Fibroblast of gingiva (primary cell): ENCODE data around the gene SMAD2.
A peak's percentile ranks its signal among the peaks of the same experiment; 100 is the strongest.

Source experiments
- DNase-seq: peaks from one replicate; pipeline ENCODE4 v3.0.0-alpha.2; 2011; ENCODE audit warnings: low read depth

Gene SMAD2

DNA sequence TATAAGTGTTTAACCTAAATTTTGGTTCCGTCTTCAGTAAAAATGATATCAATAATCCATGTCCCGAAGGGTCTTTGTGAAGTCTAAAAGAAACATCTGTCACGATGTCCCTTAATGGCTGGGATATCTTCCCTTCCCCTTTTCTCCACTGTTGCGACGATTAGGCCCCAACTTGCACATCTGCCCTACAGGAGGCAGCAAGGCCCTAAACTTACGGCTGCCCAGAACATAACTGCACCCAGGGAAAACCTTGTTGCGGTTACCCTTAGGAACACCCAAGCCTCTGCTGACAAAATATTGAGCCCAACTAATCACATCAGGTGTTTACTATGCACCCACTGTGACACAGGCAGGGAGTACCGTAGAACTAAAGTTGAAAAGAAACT is 1.3 kb upstream of the SMAD2 start:
- no peak for DNase-seq

DNA sequence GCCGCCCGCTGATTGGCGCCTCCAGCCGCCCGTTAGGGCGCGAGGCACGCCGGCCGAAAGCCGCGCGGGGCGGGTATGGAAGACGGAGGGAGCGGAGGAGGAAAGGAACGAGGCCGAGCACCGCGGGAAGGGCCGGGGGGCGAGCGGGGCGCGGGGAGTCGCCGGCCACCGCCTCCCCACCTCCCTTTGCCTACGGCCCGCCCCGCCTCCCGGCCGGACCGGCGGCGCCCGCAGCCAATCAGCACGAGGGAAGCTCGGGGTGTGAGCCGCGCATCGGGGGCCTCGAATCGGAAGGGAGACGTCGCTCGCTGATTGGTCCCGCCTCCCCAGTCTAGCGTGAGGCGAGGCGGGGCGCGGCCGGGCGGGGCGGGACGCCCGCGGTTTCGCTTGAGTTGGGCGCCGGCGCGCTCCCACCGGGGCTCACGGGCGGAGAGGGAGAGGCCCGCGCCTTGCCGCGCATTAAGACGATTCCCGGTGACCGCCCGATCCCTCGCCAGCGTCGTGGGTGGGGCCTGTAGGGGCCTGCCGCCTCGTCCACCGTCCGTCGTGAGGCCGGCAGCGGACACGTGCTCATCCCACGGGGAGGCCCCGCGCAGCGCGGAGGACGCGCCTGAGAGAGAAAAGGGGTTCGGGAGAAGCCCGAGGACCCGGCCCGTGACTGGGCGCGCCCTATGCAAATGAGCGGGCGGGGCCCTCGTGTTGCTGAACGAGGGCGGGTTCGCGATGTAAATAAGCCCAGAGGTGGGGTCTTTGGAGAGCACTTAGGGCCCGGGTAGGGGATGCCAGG is 665 bp upstream of the SMAD2 start:
- DNase-seq: peak; percentile 97

DNA sequence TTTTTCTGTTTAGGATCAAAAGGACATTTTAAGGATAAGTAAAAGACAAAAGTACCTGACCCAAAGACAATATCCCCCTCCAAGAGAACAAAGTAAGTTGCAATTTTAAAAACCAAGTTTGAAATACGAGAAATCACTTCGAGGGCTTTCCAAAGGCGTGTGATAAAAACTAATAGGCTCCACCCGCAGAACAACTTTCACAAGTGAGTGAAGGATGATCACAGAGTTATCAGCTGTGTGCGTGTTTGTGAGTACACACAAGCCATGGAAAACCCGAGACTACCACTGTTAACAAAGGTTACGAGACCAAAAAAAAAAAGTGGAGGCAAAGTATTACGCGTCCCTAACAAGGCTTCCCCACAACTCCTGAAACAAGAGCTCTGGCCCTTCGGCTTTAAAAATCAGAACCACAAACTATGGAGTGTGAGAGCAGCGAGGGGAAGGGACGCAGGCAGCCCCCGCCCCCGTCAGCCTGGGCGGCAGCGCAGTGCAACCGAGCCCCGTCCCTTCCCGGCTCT is 719 bp downstream of the SMAD2 start:
- peak; percentile 41 for DNase-seq

DNA sequence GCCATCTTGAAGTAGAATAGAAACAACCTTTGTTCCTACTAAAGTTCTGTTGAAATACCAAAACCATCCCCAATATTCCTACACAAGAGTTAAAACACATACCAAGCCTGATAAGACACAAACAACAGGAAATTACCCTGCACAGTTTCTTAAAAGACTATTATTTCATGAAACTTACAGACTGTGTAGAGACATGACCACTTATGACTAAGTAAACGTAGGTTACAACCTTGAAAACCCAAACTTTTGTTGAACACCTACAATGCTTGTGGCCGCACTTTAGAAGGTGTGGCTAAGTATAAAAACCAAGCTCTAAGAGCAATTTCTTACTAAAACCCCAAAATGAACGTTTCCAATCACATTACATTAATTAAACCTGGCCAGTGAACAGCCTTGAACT is 2.0 kb downstream of the SMAD2 start:
- no peak for DNase-seq

DNA sequence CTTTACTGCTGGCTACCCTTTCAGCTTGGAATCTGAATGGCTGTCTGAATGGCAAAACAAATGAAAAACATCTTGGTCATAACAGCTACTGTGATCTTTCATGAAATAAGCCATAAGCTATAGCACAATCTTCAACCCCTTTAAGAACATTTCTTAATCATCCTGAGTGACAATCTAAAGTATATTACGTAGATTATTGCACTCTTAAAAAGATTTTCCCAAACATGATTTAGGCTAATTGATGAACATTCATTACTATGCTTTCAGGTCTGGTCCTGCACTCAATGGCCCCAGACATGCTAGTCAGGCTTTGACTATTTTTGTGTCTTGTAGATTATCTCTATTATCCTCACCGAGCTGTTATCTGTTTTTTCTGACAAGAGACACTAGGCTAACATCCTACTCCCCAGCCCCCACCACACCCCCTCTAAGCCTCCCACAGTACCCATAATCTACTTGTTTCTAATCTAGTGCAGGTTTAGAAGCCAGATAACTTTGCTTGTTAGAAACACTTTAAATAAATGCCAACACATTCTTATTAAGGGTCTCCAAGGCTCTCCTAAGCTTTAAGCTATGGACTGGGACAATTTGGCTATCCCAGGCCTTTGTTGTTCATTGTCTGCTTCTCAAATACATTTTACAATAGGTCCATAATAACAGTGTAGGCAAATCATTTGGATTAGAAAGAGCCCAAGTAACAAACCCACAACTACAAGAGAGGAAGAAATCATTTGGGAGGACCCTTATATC is 4.2 kb downstream of the SMAD2 start:
- DNase-seq: no peak

DNA sequence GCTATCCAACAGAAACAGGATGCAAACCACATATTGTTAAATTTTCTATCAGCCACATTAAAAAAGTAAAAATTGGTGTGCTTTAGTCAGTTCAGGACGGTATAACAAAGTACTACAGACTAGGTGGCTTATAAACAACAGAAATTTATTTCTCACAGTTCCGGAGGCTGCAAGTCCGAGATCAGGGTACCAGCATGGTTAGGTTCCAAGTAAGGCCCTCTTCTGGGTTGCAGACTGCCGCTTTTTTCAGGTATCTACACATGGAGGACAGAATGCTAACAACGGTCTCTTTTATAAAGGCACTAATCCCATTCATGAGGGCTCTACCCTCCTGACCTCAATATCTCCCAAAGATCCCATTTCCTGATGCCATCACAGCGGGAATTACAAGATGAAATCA is 10.5 kb downstream of the SMAD2 start:
- DNase-seq: no peak

DNA sequence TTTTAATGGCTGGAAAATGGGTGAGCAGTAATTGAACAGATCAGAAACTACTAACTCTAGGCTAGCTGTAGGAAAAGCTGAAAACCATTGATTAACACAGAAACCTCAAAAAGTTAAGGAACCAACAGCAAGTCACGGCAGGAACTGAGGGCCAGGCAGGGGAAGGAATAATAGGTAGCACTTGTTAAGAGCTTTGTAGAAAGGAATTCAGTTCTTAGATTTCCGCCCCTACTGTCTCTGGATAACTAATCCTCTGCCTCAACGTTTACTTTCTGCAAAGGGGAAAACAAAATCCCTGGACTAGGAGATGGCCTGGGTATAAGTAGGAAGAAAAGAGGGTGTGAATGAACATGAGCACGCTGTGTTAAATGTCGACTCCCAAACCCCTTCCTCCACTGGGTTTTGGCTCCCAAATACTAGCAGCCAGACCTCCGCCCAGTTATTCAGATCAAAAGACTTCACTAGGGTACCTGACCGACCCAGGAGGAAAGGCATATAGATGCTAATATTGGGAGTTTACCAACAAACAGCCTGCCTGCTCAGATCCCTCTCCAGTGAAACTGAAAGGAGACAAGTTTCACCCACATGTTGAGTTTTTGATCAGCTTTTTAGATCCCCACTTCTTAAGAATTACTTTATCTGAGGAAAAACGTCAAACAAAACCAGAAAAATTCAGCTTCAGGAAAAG is 12.4 kb downstream of the SMAD2 start:
- DNase-seq: no peak

DNA sequence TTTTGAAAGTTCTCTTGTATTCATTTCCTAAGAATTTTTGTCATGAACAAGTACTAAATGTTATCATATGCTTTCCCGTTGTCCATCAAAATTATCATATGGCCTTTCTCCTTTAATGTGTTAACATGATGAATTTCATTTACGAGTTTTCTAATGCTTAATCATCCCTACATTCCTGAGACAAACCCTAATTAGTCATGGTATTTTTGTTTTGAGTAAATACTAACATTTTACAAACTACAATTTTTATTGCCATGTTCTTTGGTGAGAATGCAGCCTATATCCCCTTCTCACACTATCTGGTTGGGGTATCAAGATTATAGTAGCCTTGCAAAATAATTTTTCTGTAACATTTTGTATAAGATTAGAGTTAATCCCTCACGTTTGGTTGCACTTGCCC is 14.5 kb downstream of the SMAD2 start:
- DNase-seq: no peak

DNA sequence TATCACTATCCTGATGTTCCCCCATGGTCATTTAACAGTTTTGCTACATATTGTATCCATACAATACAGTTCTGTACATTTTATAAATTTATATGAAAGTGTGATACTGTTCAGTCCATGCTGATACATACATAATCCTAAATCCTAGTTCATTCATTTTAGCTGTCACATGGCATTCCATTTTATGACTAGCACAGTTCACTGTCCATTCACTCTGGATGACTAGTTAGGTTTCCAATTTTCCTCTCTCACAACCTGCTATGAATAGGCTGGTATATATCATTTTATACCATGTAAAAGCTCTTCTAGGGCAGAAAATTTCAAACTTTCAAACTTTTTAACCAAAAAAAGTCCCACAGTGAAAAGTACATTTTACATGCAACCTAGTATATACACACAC is 15.2 kb downstream of the SMAD2 start:
- no peak for DNase-seq

DNA sequence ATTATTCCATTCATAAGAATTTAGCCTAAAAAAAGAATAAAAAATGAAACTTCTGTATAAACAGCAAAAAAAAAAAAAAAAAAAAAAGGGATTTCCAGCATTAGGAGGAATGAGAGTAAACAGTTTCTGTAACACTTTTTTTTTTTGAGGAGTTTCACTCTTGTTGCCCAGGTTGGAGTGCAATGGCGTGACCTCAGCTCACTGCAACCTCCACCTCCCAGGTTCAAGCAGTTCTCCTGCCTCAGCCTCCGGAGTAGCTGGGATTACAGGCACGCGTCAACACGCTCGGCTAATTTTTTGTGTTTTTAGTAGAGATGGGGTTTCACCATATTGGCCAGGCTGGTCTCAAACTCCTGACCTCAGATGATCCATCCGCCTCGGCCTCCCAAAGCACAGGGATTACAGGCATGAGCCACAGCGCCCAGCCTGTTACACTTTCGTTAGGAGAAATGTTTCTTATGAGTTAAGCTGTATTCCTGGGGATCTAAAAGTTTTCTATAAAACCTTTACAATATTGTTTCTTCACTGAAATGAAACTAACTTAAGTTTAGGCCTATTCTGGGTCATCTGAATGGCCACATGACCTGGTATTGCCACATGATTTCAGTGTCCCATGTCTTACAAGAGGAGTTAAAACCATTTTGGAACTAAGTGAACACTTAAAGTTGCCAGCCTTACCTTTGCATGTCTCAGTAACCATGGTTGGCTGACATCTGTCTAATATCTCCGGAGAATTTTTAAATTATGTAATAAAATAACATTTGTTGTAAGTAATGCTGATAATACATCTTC is 17.5 kb downstream of the SMAD2 start:
- DNase-seq: no peak

DNA sequence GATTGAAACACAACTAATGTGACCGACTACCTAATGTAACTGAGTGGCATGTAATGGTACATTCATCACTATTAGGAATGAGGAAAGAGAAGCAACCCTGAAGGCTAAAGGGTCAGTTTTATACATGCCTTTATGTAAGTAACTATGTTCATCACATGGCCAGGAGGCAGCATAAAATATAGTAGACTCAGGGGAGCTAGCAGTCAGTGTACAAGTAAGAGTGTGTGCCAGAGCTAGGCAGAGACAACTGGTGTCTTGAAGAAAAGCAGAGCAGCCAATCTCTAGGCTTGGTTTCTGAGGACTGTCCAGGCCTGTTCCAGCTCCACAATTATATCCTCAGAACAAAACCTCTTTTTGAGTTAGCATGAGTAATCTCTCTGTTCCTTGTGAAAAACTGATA is 18.1 kb downstream of the SMAD2 start:
- DNase-seq: no peak

DNA sequence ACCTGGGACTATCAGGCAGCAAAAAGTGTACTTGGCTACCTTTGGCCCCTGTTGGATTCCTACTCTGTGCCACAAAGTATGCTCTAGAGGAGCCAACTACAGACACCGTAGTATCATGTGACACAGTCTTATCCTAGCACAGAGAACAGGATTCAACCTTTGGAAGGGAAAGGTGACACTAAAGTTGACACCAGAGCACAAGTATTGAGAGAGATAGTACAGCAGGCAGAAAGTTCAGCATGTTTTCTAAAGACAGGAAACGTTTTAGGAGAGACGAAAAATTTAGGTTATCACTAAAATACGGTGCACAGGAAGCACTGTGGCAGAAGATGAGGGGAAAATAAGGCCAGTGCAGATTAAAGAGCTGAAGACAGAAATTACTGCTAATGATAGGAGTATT is 18.6 kb downstream of the SMAD2 start:
- no peak for DNase-seq

DNA sequence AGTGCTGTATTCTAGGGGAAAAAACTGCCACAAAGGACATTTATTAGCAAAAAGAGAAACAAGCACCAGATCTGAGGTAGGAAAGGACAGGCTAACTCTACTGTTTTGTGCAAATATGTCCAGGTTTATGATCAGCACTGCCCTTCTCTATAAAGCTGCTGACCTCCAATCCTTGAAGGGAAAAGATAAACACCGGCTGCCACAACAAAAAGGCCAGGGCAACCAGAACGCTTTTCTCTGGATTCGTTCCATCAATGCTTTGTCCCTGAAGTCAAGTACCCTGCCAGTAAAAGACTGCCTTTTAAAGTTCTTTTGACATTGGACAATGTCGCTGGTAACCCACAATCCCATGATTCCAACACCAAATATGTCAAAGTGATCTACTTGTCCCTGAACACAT is 21.0 kb downstream of the SMAD2 start:
- no peak for DNase-seq

DNA sequence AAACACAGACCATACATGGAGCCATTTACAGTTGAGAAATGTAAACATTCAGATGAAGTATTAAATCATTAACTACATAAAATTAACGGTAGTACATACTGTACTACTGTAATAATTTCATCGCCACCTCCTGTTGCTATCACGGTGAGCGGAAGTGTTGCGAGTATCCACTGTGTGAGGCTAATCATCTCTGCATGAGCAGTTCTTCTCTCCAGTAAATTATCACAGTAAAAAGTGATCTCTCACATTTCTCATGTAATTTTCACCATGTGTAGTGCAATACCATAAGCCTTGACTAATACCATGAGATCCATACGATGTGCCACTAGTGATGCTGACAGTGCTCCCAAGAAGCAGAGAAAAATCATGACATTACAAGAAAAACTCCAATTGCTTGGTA is 21.9 kb downstream of the SMAD2 start:
- DNase-seq: no peak

DNA sequence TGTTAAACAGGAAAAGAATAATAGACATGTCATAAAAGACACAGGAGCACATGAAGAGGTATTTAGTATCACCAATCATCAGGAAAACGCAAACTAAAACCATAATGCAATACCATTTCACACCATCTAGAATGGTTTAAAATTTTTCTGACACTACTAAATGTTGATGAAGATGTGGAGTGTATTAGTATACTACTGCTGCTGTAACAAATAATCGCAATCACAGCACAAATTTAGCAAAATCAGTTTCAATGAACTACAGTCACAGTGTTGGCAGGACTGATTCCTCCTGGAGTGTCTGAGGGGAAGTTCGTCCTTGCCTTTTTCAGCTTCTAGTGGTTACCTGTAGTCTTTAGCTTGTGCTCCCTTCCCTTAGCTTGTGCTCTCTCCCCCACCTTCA is 24.1 kb downstream of the SMAD2 start:
- DNase-seq: no peak

DNA sequence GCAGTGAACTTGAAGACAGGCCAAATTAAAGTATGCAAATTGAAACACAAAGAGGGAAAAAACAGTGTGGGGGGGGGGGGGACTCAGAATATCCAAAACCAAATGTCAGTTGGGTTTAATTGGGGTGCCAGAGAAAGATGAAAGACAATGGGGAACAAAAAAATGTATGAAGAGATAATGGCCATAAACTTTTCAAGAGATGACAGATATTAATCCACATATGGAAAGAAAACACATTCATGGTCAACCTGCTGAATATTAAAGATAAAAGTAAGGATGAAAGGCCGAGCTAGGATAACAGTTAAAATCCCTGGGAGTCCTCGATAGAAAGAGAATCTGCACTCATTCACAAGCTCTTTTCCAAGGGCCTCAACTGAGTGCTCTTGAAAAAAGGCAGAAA is 26.6 kb downstream of the SMAD2 start:
- DNase-seq: no peak

DNA sequence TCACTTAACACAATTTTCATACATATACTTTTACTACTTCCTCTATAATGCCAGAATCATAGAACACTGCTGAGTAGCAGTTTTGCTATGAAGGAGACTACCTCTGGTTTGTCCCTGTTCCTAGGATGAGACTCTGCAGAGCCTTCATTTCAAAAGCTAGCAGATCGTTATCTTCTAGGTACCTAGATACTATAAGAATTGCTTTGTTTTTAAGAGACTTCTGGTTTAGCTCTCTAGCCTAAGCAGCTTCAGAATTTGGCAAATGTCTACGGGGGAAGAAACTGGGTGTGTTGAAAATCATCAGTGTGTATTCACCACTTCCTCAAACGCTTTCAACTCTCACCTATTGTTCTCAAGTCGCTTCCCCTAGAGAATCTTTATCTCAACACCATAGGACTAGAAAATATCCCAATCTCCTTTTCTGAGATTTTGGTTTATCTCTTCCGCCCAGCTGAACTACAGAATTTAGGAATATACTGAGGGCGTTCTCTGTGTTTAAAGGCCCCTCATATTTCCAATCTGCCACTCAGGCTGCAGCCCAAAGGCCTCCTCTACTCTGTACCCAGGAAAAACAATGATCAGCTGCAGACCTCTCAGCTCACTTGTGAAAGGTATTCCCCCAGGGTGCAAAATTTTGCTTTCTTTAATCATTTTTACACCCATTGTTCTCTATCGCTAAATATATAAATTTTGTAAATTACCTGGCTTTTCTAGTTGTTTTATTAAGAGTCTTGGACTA is 28.7 kb downstream of the SMAD2 start:
- no peak for DNase-seq

DNA sequence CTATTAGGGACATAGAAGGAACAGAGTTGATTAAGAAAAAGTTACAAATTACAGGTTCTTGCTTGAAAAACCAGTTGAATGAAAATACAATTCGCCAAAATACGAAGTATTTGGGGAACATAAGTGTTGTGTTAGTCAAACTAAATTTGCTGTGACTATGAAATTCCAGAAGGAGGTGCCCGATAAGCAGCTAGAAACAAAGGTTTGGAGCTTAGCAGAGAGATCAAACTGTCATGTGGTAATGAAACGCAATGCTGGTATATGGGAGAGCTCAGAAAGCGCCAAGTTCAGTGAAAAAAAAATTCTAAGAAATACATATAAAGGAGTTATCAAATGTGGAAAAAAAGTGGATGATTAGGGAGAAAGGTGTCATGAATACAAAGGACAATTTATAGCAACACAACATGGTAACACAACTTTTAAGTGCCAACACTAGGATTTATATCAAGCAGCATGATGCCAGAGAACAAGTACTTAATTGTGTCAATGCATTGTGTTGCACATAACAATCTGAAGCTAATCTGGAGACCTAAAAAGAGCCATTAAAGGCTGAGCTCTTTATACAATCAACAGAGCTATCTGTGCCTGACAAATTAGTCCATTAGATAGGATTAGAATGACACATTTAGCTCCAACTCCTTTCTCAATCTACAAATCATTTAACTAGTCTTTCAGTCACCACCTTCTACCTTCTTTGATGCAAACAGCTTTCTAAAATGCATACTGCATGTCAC is 31.2 kb downstream of the SMAD2 start:
- no peak for DNase-seq

DNA sequence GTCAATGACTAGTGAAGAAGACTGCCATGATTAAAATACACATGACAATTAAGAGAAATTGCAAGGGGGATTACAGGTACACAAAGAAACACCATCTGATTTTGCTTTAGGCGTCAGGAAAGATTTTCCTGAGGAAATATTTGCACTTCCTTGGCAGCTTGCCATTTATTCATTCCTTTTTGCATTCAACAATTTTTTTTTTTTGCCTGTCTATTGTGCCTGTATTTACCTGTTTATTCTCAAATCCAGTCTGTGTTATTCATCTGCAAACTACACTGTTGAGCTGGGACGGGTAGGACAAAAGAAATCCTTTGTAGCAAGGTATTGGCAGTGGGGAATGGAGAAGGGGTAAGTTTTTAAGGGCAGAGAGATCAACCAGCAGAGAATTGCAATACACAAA is 31.8 kb downstream of the SMAD2 start:
- no peak for DNase-seq

DNA sequence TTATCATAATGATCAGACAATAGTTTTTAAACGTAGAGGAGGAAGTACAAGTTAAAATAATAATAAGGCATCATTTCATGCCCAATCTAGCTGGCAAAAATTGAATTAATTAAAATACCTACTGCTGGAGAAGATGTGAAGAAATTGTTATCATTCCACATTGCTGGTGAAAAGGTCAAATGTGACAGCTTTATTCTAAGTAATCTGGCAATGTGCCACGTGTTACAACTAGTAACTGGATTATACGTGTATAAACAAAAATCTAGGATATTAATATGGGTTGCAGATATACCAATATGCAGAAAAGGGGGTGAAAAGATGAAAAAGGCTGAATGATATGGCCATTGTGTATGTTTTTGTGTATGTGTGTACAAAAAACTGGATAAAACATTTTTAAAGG is 32.4 kb downstream of the SMAD2 start:
- DNase-seq: no peak
